Spleen (tissue), 11 donors: ENCODE measurements around the gene FGD4. TPM values are rescaled to one million over a fixed set of nuclear protein-coding genes. Genes with fewer than 3 reads are reported as not detected.

Experiments
- DNase-seq: peaks from one replicate; pipeline ENCODE4 v3.0.0-alpha.2; 2020
- H3K27ac ChIP-seq, 8 donors: fragments of 200-600 bp; sonication (generic) in 7 of 8; 1 replicate in 4 of 8; 2 replicates in 4 of 8; pipeline versions ENCODE4 v1.5.0 to v1.8.0; 2016 to 2021; ENCODE audit warnings: inconsistent platforms in 4 of 8, mild to moderate bottlenecking in 4 of 8, moderate library complexity in 1 of 8
- H3K27me3 ChIP-seq, 7 donors: fragments of 200-600 bp; sonication (generic) in 6 of 7; replicated peaks in 1 of 7; 1 replicate in 4 of 7; 2 replicates in 3 of 7; pipeline versions ENCODE4 v1.5.0 to v1.8.0; 2016 to 2021; ENCODE audit warnings: inconsistent platforms in 3 of 7, mild to moderate bottlenecking in 1 of 7
- H3K36me3 ChIP-seq, 6 donors: fragments of 200-600 bp; sonication (generic) in 5 of 6; 1 replicate in 4 of 6; 2 replicates in 2 of 6; pipeline versions ENCODE4 v1.5.0 to v1.8.0; 2016 to 2021; ENCODE audit warnings: inconsistent platforms in 2 of 6
- H3K4me1 ChIP-seq, 6 donors: fragments of 200-600 bp; sonication (generic) in 5 of 6; 1 replicate in 3 of 6; 2 replicates in 3 of 6; pipeline versions ENCODE4 v1.5.0 to v1.8.0; 2016 to 2021; ENCODE audit warnings: inconsistent platforms in 3 of 6
- H3K4me3 ChIP-seq, 8 donors: fragments of 200-600 bp; sonication (generic) in 7 of 8; 1 replicate in 4 of 8; 2 replicates in 4 of 8; pipeline versions ENCODE4 v1.5.0 to v1.8.0; 2016 to 2021; ENCODE audit warnings: inconsistent platforms in 4 of 8, mild to moderate bottlenecking in 4 of 8, moderate library complexity in 2 of 8
- H3K9me3 ChIP-seq, 8 donors: fragments of 200-600 bp; sonication (generic) in 7 of 8; 1 replicate in 4 of 8; 2 replicates in 4 of 8; pipeline versions ENCODE4 v1.5.0 to v1.8.0; 2016 to 2021; ENCODE audit warnings: inconsistent platforms in 4 of 8
- POLR2A ChIP-seq, 3 donors: fragments of 450-650 bp; IDR thresholded peaks; one replicate each; pipeline ENCODE4 v1.5.1; 2017; ENCODE audit warnings: antibody characterized with exemption in 3 of 3, mild to moderate bottlenecking in 1 of 3
- POLR2AphosphoS5 ChIP-seq, 3 donors: sonication (generic); formaldehyde crosslinking; IDR thresholded peaks; one replicate each; pipeline ENCODE4 v1.5.1; 2017; ENCODE audit warnings: antibody characterized with exemption in 3 of 3
- WGBS, 5 donors: extraction: QIAGEN DNeasy Blood & Tissue Kit in 3 of 5; methylation state at CpG; one replicate each; pipeline versions ENCODE4 v1.1.5 to v1.1.7; 2013 to 2018; 5-methylcytosine and 5-hydroxymethylcytosine counted together
- intact Hi-C: fragments of 100-400 bp; cut with DNase I; formaldehyde crosslinking; loops from one replicate; pipeline ENCODE4 v1.15.0; 2023; ENCODE audit warnings: low total_unique reads
- polyA plus RNA-seq, 3 donors: library from polyadenylated mRNA; stranded (reverse); fragments of 200-250 nt; gene quantifications; one replicate each; pipeline ENCODE4 v1.2.1, GENCODE V29; 2013
- total RNA-seq, 7 donors: library from RNA; depleted of rRNA in 3 of 7; stranded (reverse); fragments of >200 nt in 3 of 7; fragmentation: NEBNext Ultra II Directional in 4 of 7; extraction: Animal tissue kit (Norgen Biotek cat#: 25700) in 4 of 7; gene quantifications; one replicate each; pipeline versions ENCODE4 v1.1.0 to v1.2.1, GENCODE V29; 2016 to 2021
- TF ChIP-seq, protein P1 (sequence below), 11 experiments: fragments of 200-600 bp in 7 of 11; fragments of 450-650 bp in 4 of 11; sonication (generic) in 4 of 11; IDR thresholded peaks in 8 of 11; conservative IDR thresholded peaks in 3 of 11; 1 replicate in 7 of 11; 2 replicates in 4 of 11; pipeline versions ENCODE4 v1.4.0 to v1.8.0; 2016 to 2021; ENCODE audit warnings: antibody characterized with exemption in 11 of 11, inconsistent platforms in 4 of 11, mild to moderate bottlenecking in 1 of 11
- donor health status: healthy with polysubstance abuse.
- donor health status: DM: no; HTN: no; CAD: no; lungs with moderate emphysema.
- donor health status: DM: no; HTN: no; CAD: no.
- donor health status: Bipolar disorder and iron deficiency.
- donor health status: healthy.
- donor health status: DM: no; HTN: no; CAD: no.
- donor health status: DM: yes; HTN: yes; CAD: no.

FGD4 gene
- total and polyA plus RNA-seq, 10 donors: 1.0 to 44.4 (median 25.7) TPM

DNA sequence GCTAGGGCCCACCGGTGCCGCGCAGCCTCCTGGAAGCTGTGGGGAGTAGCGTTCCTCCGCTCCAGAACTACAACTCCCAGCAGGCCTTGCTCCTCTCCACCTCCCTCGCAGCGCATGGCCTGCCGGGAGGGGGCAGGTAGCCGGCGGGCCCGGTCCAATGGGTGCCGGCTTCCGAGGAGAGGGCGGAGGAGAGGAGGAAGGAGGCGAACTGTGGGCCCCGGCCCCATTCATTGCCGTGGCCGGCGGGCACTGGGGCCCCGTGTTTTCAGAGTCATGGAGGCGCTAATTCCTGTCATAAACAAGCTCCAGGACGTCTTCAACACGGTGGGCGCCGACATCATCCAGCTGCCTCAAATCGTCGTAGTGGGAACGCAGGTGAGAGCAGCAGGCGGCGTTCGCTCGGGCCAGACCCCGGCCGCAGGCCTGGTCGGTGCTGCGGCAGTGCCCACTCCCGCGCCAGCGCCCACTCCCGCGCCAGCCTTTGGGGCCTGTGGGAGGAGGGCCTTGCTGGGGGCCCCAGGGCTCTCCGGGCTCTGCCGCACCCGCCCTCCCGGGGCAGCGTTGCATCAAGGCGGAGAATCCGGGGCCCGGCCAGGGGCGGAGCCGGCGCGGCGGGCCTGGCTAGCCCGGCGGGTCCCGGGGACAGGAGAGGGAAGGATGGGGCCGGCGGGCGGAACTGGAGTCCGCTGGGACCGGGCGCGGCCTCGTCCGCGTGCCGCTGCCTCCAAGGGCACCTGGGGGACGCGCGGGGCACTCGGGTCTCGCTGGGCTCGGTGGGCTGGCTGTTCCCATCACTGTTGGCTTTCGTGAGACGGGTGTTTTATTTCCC is 279.9 kb downstream of the FGD4 start, which contains the start of gene DNM1L:
DNM1L (plus strand) TSS at position 211 of the 829 bp plus-strand sequence; CDS start at position 274, 63 bp downstream.
- Histone ChIP-seq H3K27me3 (no peaks in the 10 kb centered on the region), H3K4me3 (peak within 1 kb of the TSS; percentile 84 to 99 (median 96)), H3K27ac (peak within 1 kb of the TSS; percentile 85 to 96 (median 92)), H3K9me3 (no peaks in the 10 kb centered on the region), H3K4me1 (peaks cover 8 to 52% (median 26%) of the 10 kb centered on the region in 6 donors), H3K36me3 (peaks cover 0 to 13% (median 0%) of the 10 kb centered on the region in 6 donors)
- TF ChIP-seq, protein P1, sequence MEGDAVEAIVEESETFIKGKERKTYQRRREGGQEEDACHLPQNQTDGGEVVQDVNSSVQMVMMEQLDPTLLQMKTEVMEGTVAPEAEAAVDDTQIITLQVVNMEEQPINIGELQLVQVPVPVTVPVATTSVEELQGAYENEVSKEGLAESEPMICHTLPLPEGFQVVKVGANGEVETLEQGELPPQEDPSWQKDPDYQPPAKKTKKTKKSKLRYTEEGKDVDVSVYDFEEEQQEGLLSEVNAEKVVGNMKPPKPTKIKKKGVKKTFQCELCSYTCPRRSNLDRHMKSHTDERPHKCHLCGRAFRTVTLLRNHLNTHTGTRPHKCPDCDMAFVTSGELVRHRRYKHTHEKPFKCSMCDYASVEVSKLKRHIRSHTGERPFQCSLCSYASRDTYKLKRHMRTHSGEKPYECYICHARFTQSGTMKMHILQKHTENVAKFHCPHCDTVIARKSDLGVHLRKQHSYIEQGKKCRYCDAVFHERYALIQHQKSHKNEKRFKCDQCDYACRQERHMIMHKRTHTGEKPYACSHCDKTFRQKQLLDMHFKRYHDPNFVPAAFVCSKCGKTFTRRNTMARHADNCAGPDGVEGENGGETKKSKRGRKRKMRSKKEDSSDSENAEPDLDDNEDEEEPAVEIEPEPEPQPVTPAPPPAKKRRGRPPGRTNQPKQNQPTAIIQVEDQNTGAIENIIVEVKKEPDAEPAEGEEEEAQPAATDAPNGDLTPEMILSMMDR (IDR thresholded peaks at IDR 0.05 in 8 of 11, conservative IDR thresholded peaks at IDR 0.05 in 3 of 11): peak in 10 of 11 experiments; percentile 18 to 69 (median 48)
- TF ChIP-seq POLR2AphosphoS5 (IDR thresholded peaks at IDR 0.05) (peak; percentile 89 to 96 (median 92)), POLR2A (IDR thresholded peaks at IDR 0.05) (peak; percentile 53 to 77 (median 69))
- DNase-seq: peak; percentile 99
- WGBS, 5 donors: 0 to 1% (median 0%) methylated on average over 38 to 76 of the region's 76 CpGs
- intact Hi-C loops: loop anchor here (10.0 kb wide), 1 partner anchor 1025 kb away; the partner anchor contains the start of gene ETFBKMT

DNA sequence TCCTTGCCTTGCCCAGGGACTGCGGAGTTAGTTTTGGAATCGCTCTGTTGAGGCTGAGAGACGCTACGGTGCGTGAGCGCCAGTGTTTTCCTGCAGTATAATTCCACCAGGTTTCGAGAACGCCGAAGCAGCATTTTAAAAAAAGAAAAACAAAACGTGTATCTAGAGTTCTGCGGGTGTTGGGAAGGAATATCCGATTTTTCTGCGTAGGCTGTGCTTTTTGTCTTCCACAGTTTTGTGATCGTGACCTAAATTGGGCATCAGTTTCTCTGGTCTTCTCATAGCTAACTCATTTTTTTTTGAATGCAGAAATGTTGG is 280.5 kb downstream of the FGD4 start:
- Histone ChIP-seq H3K4me1 (peaks cover 8 to 46% (median 25%) of the 10 kb centered on the region in 6 donors), H3K4me3 (peak overlapping the region; percentile 84 to 99 (median 96)), H3K27ac (peak overlapping the region; percentile 85 to 96 (median 92)), H3K36me3 (peaks cover 0 to 17% (median 0%) of the 10 kb centered on the region in 6 donors), H3K27me3 (no peaks in the 10 kb centered on the region), H3K9me3 (no peaks in the 10 kb centered on the region)
- 0 to 1% (median 0%) methylated on average over 14 of the region's 14 CpGs for WGBS, 5 donors
- DNase-seq: no peak
- no peak for TF ChIP-seq POLR2AphosphoS5 (IDR thresholded peaks at IDR 0.05)
- TF ChIP-seq POLR2A (IDR thresholded peaks at IDR 0.05): no peak
- TF ChIP-seq, protein P1 (IDR thresholded peaks at IDR 0.05 in 8 of 11, conservative IDR thresholded peaks at IDR 0.05 in 3 of 11): no peak
- intact Hi-C loops: loop anchor here (10.0 kb wide), 1 partner anchor 1025 kb away; the partner anchor contains the start of gene ETFBKMT

DNA sequence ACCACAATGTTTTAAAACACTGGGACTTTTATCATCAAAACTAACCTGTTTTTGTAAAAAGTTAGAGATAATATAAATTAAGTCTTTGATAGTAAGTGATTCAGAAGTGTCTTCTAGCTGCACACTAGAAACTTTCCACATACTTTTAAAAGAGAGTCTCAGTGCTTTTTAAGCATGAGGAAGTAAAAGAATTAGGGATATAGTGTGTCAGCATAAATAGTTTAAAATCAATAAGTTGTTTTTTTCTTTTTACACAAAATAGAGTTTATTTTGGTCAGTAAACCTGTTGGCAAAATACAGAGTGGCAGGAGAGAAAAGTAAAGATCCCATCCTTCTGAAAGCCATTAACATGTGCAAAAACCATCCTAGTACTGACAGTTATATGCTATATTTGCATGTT is 281.4 kb downstream of the FGD4 start:
- no peaks in the 10 kb centered on the region for H3K9me3 ChIP-seq
- peaks cover 8 to 38% (median 21%) of the 10 kb centered on the region in 6 donors for H3K4me1 ChIP-seq
- H3K36me3 ChIP-seq: peaks cover 0 to 26% (median 2%) of the 10 kb centered on the region in 6 donors
- peak overlapping the region in 2 of 8 donors; percentile 84 to 97 for H3K4me3 ChIP-seq
- H3K27ac ChIP-seq: peak overlapping the region in 1 of 8 donors; percentile 96
- TF ChIP-seq, protein P1 (IDR thresholded peaks at IDR 0.05 in 8 of 11, conservative IDR thresholded peaks at IDR 0.05 in 3 of 11): no peak
- no peaks in the 10 kb centered on the region for H3K27me3 ChIP-seq
- intact Hi-C loops: no loop called here
- no peak for DNase-seq

DNA sequence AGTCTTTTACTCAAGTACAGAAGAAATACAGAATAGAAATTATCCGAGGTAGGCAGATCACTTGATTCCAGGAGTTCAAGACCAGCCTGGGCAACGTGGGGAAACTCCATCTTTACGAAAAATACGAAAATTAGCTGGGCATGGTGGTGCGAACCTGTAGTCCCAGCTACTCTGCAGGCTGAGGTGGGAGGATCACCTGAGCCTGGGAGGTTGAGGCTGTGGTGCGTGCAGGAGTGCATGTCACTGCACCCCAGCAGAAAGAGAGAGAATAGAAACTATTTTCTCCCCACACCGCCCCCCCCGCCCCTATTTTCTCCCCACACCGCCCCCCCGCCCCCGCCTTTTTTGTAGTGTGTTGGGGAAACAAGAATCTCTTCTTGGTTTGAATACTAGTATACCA is 281.9 kb downstream of the FGD4 start:
- Histone ChIP-seq H3K36me3 (peaks cover 0 to 30% (median 2%) of the 10 kb centered on the region in 6 donors), H3K4me3 (no peak overlapping the region), H3K27me3 (no peaks in the 10 kb centered on the region), H3K9me3 (no peaks in the 10 kb centered on the region), H3K27ac (no peak overlapping the region), H3K4me1 (peaks cover 8 to 38% (median 21%) of the 10 kb centered on the region in 6 donors)
- no peak for TF ChIP-seq POLR2AphosphoS5 (IDR thresholded peaks at IDR 0.05)
- TF ChIP-seq, protein P1 (IDR thresholded peaks at IDR 0.05 in 8 of 11, conservative IDR thresholded peaks at IDR 0.05 in 3 of 11): no peak
- no peak for TF ChIP-seq POLR2A (IDR thresholded peaks at IDR 0.05)
- intact Hi-C loops: no loop called here
- DNase-seq: no peak
- WGBS, 5 donors: 73 to 90% (median 83%) methylated on average over 11 of the region's 11 CpGs
